Ascending aorta (tissue), 2 donors: ENCODE data around the gene LILRB1. TPM values are rescaled to one million over a fixed set of nuclear protein-coding genes. Genes with fewer than 3 reads are reported as not detected.
"Not testable (repeated sequence)": the region's sequence is repeated elsewhere in the genome, so short reads cannot be mapped to it uniquely, and the experiment has no call there.

Source experiments
- DNase-seq, 2 donors: peaks; one replicate each; pipeline ENCODE4 v3.0.0-alpha.2; 2019; ENCODE audit warnings: low spot score in 2 of 2
- H3K27ac ChIP-seq, 2 donors: fragments of 200-600 bp; sonication (generic); one replicate each; pipeline ENCODE4 v1.5.1; 2016 to 2017; ENCODE audit warnings: mild to moderate bottlenecking in 1 of 2
- H3K27me3 ChIP-seq: fragments of 200-600 bp; sonication (generic); one replicate; pipeline ENCODE4 v1.5.1; 2017
- H3K36me3 ChIP-seq, 2 donors: fragments of 200-600 bp; sonication (generic); one replicate each; pipeline ENCODE4 v1.5.1; 2016
- H3K4me1 ChIP-seq, 2 donors: fragments of 200-600 bp; sonication (generic); one replicate each; pipeline ENCODE4 v1.5.1; 2016 to 2017; ENCODE audit warnings: mild to moderate bottlenecking in 1 of 2
- H3K4me3 ChIP-seq, 2 donors: fragments of 200-600 bp; sonication (generic); one replicate each; pipeline ENCODE4 v1.5.1; 2016 to 2017; ENCODE audit warnings: mild to moderate bottlenecking in 1 of 2
- H3K9me3 ChIP-seq, 2 donors: fragments of 200-600 bp; sonication (generic); one replicate each; pipeline ENCODE4 v1.5.1; 2016
- intact Hi-C: fragments of 100-400 bp; cut with DNase I; formaldehyde crosslinking; loops from one replicate; pipeline ENCODE4 v1.15.1; 2023
- total RNA-seq: library from RNA; depleted of rRNA; stranded (reverse); fragments of >200 nt; gene quantifications from one replicate; pipeline ENCODE4 v1.1.0, GENCODE V29; 2016
- TF ChIP-seq, protein P1 (sequence below), 3 experiments: fragments of 200-600 bp in 2 of 3; fragments of 450-650 bp in 1 of 3; sonication (generic) in 2 of 3; IDR thresholded peaks; one replicate each; pipeline ENCODE4 v1.5.1; 2016 to 2019; ENCODE audit warnings: antibody characterized with exemption in 3 of 3, mild to moderate bottlenecking in 1 of 3, moderate library complexity in 1 of 3

Gene LILRB1
- total RNA-seq, 1 donor from 2014 or later = 2.7 TPM

DNA sequence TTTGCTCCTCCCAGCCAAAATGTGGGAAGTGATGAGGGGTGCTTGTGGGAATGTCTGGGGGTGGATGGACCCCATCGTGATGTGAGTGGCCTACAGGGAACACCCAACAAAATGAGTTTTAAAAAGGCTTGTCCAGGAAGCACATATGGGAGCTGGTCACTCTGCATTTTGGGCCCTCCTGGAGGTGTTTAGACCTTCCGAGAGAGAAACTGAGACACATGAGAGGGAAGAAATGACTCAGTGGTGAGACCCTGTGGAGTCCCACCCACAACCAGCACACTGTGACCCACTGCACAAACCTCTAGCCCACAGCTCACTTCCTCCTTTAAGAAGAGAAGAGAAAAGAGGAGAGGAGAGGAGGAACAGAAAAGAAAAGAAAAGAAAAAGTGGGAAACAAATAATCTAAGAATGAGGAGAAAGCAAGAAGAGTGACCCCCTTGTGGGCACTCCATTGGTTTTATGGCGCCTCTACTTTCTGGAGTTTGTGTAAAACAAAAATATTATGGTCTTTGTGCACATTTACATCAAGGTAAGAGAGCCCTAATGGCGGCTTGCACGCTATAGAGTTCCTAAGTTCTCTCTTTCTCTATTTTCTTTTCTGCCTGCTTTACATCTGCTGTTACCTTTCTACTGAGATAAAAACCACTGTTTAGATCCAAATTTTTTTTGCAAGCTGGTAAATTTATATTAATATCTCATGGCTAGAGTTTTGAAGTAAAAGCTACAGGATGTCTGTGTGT is 13.3 kb upstream of the LILRB1 start:
- no peaks in the 10 kb centered on the region for H3K27me3 ChIP-seq
- no peaks in the 10 kb centered on the region for H3K4me1 ChIP-seq
- H3K27ac ChIP-seq = no peak overlapping the region
- no peak for DNase-seq
- intact Hi-C loops = no loop called here
- no peaks in the 10 kb centered on the region for H3K9me3 ChIP-seq
- H3K36me3 ChIP-seq = no peaks in the 10 kb centered on the region
- no peak overlapping the region for H3K4me3 ChIP-seq
- TF ChIP-seq, protein P1, sequence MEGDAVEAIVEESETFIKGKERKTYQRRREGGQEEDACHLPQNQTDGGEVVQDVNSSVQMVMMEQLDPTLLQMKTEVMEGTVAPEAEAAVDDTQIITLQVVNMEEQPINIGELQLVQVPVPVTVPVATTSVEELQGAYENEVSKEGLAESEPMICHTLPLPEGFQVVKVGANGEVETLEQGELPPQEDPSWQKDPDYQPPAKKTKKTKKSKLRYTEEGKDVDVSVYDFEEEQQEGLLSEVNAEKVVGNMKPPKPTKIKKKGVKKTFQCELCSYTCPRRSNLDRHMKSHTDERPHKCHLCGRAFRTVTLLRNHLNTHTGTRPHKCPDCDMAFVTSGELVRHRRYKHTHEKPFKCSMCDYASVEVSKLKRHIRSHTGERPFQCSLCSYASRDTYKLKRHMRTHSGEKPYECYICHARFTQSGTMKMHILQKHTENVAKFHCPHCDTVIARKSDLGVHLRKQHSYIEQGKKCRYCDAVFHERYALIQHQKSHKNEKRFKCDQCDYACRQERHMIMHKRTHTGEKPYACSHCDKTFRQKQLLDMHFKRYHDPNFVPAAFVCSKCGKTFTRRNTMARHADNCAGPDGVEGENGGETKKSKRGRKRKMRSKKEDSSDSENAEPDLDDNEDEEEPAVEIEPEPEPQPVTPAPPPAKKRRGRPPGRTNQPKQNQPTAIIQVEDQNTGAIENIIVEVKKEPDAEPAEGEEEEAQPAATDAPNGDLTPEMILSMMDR (IDR thresholded peaks at IDR 0.05) = no peak

DNA sequence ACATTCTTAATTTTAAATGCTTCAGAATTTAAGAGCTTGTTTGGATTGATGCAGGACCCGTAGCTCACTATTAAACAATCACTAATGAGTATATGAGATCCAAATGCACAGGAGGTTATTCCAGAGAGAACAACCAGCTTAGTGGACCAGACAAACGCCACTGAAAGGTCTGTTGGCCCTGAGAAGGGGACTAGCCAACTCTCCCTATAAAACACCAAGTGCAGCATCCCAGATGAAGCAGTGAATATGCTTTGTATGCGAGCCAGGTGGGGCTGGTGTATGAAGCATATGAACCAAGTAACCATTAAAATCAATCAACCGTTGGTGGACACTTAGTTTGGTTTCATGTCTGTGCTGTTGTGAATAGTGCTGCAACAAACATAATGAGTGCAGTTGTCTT is 9.8 kb upstream of the LILRB1 start:
- intact Hi-C loops = no loop called here
- H3K27me3 ChIP-seq = no peaks in the 10 kb centered on the region
- H3K9me3 ChIP-seq = no peaks in the 10 kb centered on the region
- no peak overlapping the region for H3K27ac ChIP-seq
- H3K4me3 ChIP-seq = no peak overlapping the region
- no peaks in the 10 kb centered on the region for H3K4me1 ChIP-seq
- no peaks in the 10 kb centered on the region for H3K36me3 ChIP-seq
- TF ChIP-seq, protein P1 (IDR thresholded peaks at IDR 0.05) = no peak
- DNase-seq = no peak

DNA sequence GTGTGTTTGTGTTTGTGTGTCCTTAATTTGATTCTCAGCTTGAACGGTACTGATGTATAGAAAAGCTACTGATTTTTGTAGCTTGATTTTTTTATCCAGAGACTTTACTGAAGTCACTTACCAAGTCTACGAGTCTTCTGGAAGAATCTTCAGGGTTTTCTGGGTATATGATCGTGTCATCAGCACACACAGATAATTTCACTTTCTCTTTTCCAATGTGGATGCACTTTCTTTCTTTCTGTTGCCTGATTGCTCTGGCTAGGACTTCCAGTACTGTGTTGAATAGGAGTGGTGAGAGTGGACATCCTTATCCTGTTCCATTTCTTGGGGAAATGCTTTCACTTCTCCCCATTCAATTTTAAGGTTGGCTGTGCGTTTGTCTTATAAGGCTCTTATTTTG is 7.9 kb upstream of the LILRB1 start:
- TF ChIP-seq, protein P1 (IDR thresholded peaks at IDR 0.05) = no peak
- no peak overlapping the region for H3K27ac ChIP-seq
- H3K36me3 ChIP-seq = no peaks in the 10 kb centered on the region
- no peaks in the 10 kb centered on the region for H3K27me3 ChIP-seq
- H3K4me3 ChIP-seq = no peak overlapping the region
- H3K4me1 ChIP-seq = no peaks in the 10 kb centered on the region
- peaks cover 0 to 4% of the 10 kb centered on the region in 2 donors for H3K9me3 ChIP-seq
- intact Hi-C loops = no loop called here
- no peak for DNase-seq

DNA sequence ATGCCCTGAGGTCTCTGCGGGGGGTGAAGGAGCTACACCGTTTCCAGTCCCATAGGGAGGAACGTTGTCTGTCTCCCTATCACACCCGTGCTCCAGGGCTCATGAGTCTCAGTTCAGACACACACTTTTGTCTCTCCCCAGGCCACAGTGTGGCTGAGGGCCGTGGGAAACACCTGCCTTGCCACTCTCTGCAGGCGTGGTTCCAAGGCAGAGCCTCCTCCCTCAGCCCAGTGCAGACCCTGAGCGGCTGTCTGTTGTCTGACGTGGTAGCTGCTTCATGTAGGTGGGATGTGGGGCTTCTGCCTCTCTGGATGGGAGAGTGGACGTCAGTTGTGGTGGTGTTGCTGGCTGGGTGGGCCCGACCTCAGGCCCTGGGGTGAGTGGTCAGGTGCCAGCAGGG is 6.0 kb upstream of the LILRB1 start:
- DNase-seq, H3K9me3 ChIP-seq, H3K36me3 ChIP-seq, intact Hi-C loops, H3K27me3 ChIP-seq, H3K4me1 ChIP-seq, H3K27ac ChIP-seq, H3K4me3 ChIP-seq: not testable (repeated sequence)

DNA sequence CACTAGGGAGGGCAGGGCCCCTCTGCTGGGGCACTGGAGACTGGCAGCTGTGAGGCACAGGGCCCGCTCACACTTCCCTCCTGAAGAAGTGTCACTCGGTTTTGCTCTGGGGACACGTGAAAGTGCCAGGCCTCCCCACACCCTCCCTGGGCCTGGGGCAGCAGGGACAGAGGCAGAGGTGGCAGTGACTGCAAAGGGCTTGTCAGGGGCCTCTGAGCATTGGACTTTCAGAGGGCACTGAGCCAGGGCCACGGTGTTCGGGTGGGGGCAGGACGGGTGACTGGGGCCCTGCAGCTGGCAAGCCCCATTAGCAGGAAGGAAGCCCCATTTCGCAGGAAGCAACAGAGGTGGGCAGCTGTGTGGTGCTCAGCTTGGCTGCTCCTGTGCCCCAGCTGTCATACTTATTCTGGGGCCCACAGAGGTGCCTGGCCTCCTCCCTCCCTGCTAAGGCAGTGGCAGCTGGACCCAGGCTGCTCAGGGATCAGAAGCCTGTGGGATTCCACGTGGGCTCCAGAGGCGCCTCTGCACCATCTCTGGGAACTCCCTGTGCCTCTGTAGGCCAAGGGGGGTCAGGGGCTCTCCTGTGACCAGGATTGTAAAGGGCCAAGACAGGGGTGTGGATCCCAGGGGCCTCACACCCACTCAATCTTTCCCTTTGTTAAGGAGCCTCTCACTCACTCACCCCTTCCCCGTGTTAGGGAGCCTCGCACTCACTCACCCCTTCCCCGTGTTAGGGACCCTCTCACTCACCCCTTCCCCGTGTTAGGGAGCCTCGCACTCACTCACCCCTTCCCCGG is 5.2 kb upstream of the LILRB1 start:
- H3K27ac ChIP-seq, H3K9me3 ChIP-seq, intact Hi-C loops, H3K36me3 ChIP-seq, H3K4me1 ChIP-seq, DNase-seq, H3K4me3 ChIP-seq, H3K27me3 ChIP-seq: not testable (repeated sequence)

DNA sequence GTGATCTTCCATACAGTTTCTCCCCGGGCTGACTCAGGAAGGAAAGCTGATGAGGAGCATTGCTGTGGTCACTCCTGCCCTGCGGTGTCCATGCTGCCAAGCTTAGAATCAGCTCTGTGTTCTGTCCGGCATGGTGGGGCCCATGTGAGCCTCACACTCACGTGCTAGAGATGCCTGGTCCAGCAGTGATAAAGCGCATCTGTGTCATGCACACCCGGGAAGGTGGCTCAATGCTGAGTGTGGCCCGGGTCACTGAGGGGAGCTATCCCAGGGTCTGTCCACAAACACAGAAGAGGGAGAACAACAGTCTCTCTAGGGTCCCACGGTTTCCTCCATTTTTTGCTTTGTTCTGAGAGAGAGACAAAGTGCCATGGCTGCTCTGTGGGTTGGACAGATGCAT is 3.5 kb upstream of the LILRB1 start:
- intact Hi-C loops = no loop called here
- no peak overlapping the region for H3K27ac ChIP-seq
- H3K36me3 ChIP-seq = no peaks in the 10 kb centered on the region
- TF ChIP-seq, protein P1 (IDR thresholded peaks at IDR 0.05) = no peak
- H3K4me3 ChIP-seq = no peak overlapping the region
- H3K9me3 ChIP-seq = peaks cover 0 to 4% of the 10 kb centered on the region in 2 donors
- no peak for DNase-seq
- no peaks in the 10 kb centered on the region for H3K4me1 ChIP-seq
- no peaks in the 10 kb centered on the region for H3K27me3 ChIP-seq

DNA sequence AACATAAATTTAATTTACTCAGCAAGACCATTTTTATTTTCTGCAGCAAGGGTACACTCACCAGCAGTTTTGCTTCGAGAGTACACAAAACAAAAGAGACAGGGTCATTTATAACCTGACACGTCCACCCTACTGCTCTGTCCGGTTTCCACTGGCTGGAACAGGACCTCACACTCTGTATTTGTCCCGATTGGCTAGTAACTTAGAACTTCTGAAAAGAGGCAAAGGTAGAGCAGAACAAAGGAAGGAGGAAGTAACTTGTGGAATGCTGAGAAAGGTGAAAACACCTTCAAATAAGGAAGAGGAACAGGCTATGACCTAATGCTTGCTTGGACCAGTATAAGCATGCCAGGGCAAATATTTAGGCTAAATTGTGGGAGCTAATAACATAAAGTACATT is 2.4 kb upstream of the LILRB1 start:
- DNase-seq, intact Hi-C loops, H3K4me1 ChIP-seq, H3K27ac ChIP-seq, H3K9me3 ChIP-seq, H3K27me3 ChIP-seq, H3K36me3 ChIP-seq, H3K4me3 ChIP-seq: not testable (repeated sequence)
